A549 (cell line): ENCODE results near the gene DEAF1. TPM values are rescaled to one million over a fixed set of nuclear protein-coding genes. Genes with fewer than 3 reads are reported as not detected.

ENCODE experiments used
- ATAC-seq, 2 experiments: fragments of 200-7000 bp in 1 of 2; fragments of >200 bp in 1 of 2; cut with Nextera tagmentation in 1 of 2; cut with Tn5 transposase in 1 of 2; 3 replicates each; pipeline versions ENCODE4 v1.8.0 to v1.9.1; 2018 to 2020; ENCODE audit warnings: mild to moderate bottlenecking in 1 of 2, moderate library complexity in 1 of 2
- CTCF ChIA-PET: fragments of 300-600 bp; sonication (Branson Sonifier 250); formaldehyde crosslinking; extraction: SDS; loops from one replicate; lab custom pipeline; 2021; ENCODE audit warnings: antibody characterized with exemption, inconsistent platforms; lab: Yijun Ruan, JAX
- POLR2A ChIA-PET: fragments of 350-600 bp; formaldehyde crosslinking; extraction: SDS; loops from one replicate; lab custom pipeline; 2021; ENCODE audit warnings: antibody characterized with exemption, inconsistent platforms; lab: Yijun Ruan, JAX
- DNase-seq, 2 experiments: peaks; one replicate each; pipeline versions ENCODE4 v3.0.0 to v3.0.0-alpha.2; 2011 to 2016; ENCODE audit warnings: low read depth in 1 of 2, low spot score in 1 of 2
- FAIRE-seq: peaks from 2 replicates; lab custom pipeline; 2011; peaks lifted over from hg19 to GRCh38; lab: Jason Lieb, UNC
- H3K27ac ChIP-seq, 2 experiments: fragments of >200 bp; sonication (Bioruptor Twin); formaldehyde crosslinking; 3 replicates each; pipeline ENCODE4 v1.5.1; 2016 to 2017
- H3K4me1 ChIP-seq: fragments of >200 bp; sonication (Bioruptor Twin); formaldehyde crosslinking; 3 replicates; pipeline ENCODE4 v1.6.1; 2016
- H3K4me2 ChIP-seq: fragments of >200 bp; sonication (Bioruptor Twin); formaldehyde crosslinking; 3 replicates; pipeline ENCODE4 v1.6.1; 2016
- H3K4me3 ChIP-seq: fragments of >200 bp; sonication (Bioruptor Twin); formaldehyde crosslinking; 3 replicates; pipeline ENCODE4 v1.5.1; 2016
- H3K9me3 ChIP-seq: fragments of >200 bp; sonication (Bioruptor Twin); formaldehyde crosslinking; 3 replicates; pipeline ENCODE4 v1.6.1; 2016
- CHD2 ChIP-seq: fragments of 150-350 bp; IDR thresholded peaks from 2 replicates; pipeline ENCODE4 v1.6.1; 2014; ENCODE audit warnings: low read length; ENCODE audit not compliant: partially characterized antibody
- CHD4 ChIP-seq: fragments of 200-600 bp; sonication (generic); IDR thresholded peaks from 2 replicates; pipeline ENCODE4 v1.6.1; 2016; ENCODE audit warnings: antibody characterized with exemption, mild to moderate bottlenecking, borderline replicate concordance
- EP300 ChIP-seq, 2 experiments: fragments of >200 bp; sonication (Bioruptor Twin); formaldehyde crosslinking; IDR thresholded peaks; 2 replicates in 1 of 2; 3 replicates in 1 of 2; pipeline ENCODE4 v1.6.1; 2016 to 2017
- HOXA7 ChIP-seq: fragments of 250-450 bp; sonication (Bioruptor Pico); IDR thresholded peaks from 2 replicates; pipeline ENCODE4 v1.5.0; 2020; ENCODE audit warnings: mild to moderate bottlenecking, moderate library complexity
- HOXB13 ChIP-seq: fragments of 250-450 bp; sonication (Bioruptor Pico); IDR thresholded peaks from 2 replicates; pipeline ENCODE4 v1.5.0; 2020; ENCODE audit warnings: low read depth, mild to moderate bottlenecking, moderate library complexity
- HOXB5 ChIP-seq: fragments of 250-450 bp; sonication (Bioruptor Pico); IDR thresholded peaks from 2 replicates; pipeline ENCODE4 v1.5.0; 2020; ENCODE audit warnings: mild to moderate bottlenecking, moderate library complexity
- KDM5A ChIP-seq: fragments of 200-600 bp; sonication (generic); IDR thresholded peaks from 2 replicates; pipeline ENCODE4 v1.6.1; 2016; ENCODE audit warnings: antibody characterized with exemption, mild to moderate bottlenecking
- MAFK ChIP-seq: fragments of 450-650 bp; IDR thresholded peaks from 2 replicates; pipeline ENCODE4 v1.6.1; 2014; ENCODE audit not compliant: partially characterized antibody
- MAZ ChIP-seq: fragments of 150-350 bp; IDR thresholded peaks from 2 replicates; pipeline ENCODE4 v1.6.1; 2014; ENCODE audit warnings: antibody characterized with exemption, low read depth, low read length, borderline replicate concordance
- PHF8 ChIP-seq: fragments of 200-600 bp; sonication (generic); IDR thresholded peaks from 2 replicates; pipeline ENCODE4 v1.6.1; 2016; ENCODE audit warnings: low read depth, mild to moderate bottlenecking, antibody characterized with exemption, moderate library complexity, borderline replicate concordance
- POLR2AphosphoS2 ChIP-seq: conservative IDR thresholded peaks from 2 replicates; pipeline ENCODE4 v1.6.1; 2012; ENCODE audit warnings: low read length, improper control_type of control experiment, inconsistent platforms
- RCOR1 ChIP-seq: fragments of 150-350 bp; IDR thresholded peaks from 2 replicates; pipeline ENCODE4 v1.6.1; 2014; ENCODE audit warnings: antibody characterized with exemption, low read length, low read depth
- RFX5 ChIP-seq: fragments of 450-650 bp; IDR thresholded peaks from 2 replicates; pipeline ENCODE4 v1.7.1; 2014; ENCODE audit warnings: antibody characterized with exemption, mild to moderate bottlenecking, moderate library complexity
- SMC3 ChIP-seq: fragments of >200 bp; sonication (Bioruptor Twin); formaldehyde crosslinking; IDR thresholded peaks from 3 replicates; pipeline ENCODE4 v1.6.1; 2018; ENCODE audit warnings: inconsistent platforms
- SREBF2 ChIP-seq: fragments of 450-650 bp; IDR thresholded peaks from 2 replicates; pipeline ENCODE4 v1.6.1; 2014; ENCODE audit warnings: mild to moderate bottlenecking, moderate library complexity
- ZFP36 ChIP-seq: fragments of 450-650 bp; IDR thresholded peaks from 2 replicates; pipeline ENCODE4 v1.6.1; 2014; ENCODE audit warnings: borderline replicate concordance; ENCODE audit not compliant: partially characterized antibody
- ZNF302 ChIP-seq: fragments of 250-450 bp; sonication (Bioruptor Pico); IDR thresholded peaks from 2 replicates; pipeline ENCODE4 v1.9.0; 2021; ENCODE audit warnings: inconsistent platforms, mild to moderate bottlenecking, moderate library complexity
- ZSCAN20 ChIP-seq: fragments of 250-450 bp; sonication (Bioruptor Pico); IDR thresholded peaks from 2 replicates; pipeline ENCODE4 v1.8.0; 2022; ENCODE audit warnings: mild to moderate bottlenecking, moderate library complexity
- WGBS: methylation state at CpG from one replicate; pipeline ENCODE4 v1.1.6; 2017; ENCODE audit errors: missing lambda C conversion rate; 5-methylcytosine and 5-hydroxymethylcytosine counted together
- polyA plus RNA-seq, 4 experiments: library from polyadenylated mRNA; depleted of rRNA in 3 of 4; stranded (reverse); fragments of >200 nt; fragmentation: RNase III in 1 of 4; extraction: RNeasy Plus Mini Kit Qiagen cat#74134 plus additional on column Dnase treatment in 1 of 4; gene quantifications; 2 replicates in 3 of 4; 3 replicates in 1 of 4; pipeline ENCODE4 v1.2.3, GENCODE V29; 2011 to 2017
- TF ChIP-seq, protein P1 (sequence below): fragments of >200 bp; sonication (Bioruptor Twin); formaldehyde crosslinking; IDR thresholded peaks from 3 replicates; pipeline ENCODE4 v1.5.1; 2016
- TF ChIP-seq, protein P2 (sequence below): fragments of 200-600 bp; sonication (generic); IDR thresholded peaks from 2 replicates; pipeline ENCODE4 v1.6.1; 2016; ENCODE audit warnings: antibody characterized with exemption, mild to moderate bottlenecking, moderate library complexity
- TF ChIP-seq, protein P3 (sequence below): fragments of 250-450 bp; sonication (Bioruptor Pico); IDR thresholded peaks from 2 replicates; pipeline ENCODE4 v1.5.0; 2021; ENCODE audit warnings: mild to moderate bottlenecking, moderate library complexity, borderline replicate concordance
- TF ChIP-seq, protein P4 (sequence below): fragments of >200 bp; sonication (Bioruptor Twin); formaldehyde crosslinking; IDR thresholded peaks from 2 replicates; pipeline ENCODE4 v1.6.1; 2016
- TF ChIP-seq, protein P5 (sequence below): IDR thresholded peaks from 2 replicates; pipeline ENCODE4 v1.6.1; 2012; ENCODE audit warnings: low read depth, borderline replicate concordance

DEAF1 gene
- polyA plus RNA-seq, 2 of the 4 experiments (the other 2 are of a cell fraction) = 16.0 to 24.0 TPM

DNA sequence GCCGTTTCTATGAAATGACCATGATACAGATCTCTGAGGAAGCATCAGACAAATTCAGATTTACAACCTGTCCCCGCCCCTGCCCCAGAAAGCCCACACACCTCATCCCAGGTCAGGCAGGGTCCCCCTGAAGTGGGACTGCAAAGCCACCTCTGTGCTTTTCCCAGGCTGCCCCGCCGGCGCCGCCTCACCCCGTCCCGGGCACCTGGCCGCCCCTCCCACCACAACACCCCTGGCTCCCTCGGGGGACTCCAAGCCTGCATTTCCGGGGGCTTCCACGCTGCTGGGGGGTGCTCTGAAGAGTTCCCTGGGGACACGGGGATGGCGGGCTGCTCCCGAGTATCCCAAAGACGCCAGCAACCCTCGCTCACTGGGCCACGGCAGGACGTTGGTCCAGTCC lies 34.7 kb downstream of the DEAF1 start (continued):
- TF ChIP-seq MAZ = no peak
- TF ChIP-seq RFX5 = no peak

DNA sequence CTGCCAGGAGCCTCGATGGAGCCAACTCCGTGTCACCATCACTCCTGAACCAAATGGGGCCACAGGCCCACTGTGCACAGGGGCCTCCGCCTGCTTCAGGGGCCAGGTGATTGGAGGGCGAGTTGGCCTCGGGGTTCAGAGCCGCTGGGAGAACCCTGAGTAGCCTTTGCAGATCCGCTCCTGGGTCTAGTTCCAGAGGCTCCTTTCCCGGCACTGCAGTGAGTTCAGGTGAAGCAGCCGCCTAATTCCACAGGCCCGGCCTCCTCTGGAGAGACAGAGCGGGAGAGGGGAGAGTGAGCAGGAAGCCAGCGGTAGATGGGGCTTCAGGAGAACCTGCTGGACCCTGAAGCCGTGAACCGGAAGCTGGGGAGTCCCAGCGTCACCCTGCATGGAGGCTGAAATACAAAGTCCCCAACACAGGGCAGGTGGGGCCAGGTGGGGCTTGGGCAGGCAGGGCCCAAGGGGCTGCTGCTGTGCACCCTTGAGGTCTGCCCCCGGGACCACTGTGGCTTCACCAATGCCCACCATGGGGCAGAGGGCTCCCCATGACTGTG lies 35.4 kb downstream of the DEAF1 start:
- no peak for DNase-seq
- no peak for TF ChIP-seq KDM5A
- no peak for TF ChIP-seq CHD2
- no peak for TF ChIP-seq ZSCAN20
- TF ChIP-seq SMC3 = no peak
- TF ChIP-seq SREBF2 = no peak
- TF ChIP-seq POLR2AphosphoS2 = no peak
- TF ChIP-seq RCOR1 = no peak
- no peak for TF ChIP-seq ZFP36
- TF ChIP-seq, protein P1, sequence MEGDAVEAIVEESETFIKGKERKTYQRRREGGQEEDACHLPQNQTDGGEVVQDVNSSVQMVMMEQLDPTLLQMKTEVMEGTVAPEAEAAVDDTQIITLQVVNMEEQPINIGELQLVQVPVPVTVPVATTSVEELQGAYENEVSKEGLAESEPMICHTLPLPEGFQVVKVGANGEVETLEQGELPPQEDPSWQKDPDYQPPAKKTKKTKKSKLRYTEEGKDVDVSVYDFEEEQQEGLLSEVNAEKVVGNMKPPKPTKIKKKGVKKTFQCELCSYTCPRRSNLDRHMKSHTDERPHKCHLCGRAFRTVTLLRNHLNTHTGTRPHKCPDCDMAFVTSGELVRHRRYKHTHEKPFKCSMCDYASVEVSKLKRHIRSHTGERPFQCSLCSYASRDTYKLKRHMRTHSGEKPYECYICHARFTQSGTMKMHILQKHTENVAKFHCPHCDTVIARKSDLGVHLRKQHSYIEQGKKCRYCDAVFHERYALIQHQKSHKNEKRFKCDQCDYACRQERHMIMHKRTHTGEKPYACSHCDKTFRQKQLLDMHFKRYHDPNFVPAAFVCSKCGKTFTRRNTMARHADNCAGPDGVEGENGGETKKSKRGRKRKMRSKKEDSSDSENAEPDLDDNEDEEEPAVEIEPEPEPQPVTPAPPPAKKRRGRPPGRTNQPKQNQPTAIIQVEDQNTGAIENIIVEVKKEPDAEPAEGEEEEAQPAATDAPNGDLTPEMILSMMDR = no peak
- no peak for TF ChIP-seq HOXA7 (CRISPR knock-in tag)
- no peak for TF ChIP-seq EP300 (IDR thresholded peaks at IDR 0.05)
- no peak for TF ChIP-seq CHD4
- CTCF ChIA-PET = interaction anchor here (0.6 to 3.5 kb wide), 4 partner anchors 37 to 84 kb away, joined by 3 to 39 read pairs (median 16); partner anchors contain the start of gene TMEM80
- POLR2A ChIA-PET = no interaction called here
- no peak overlapping the region for H3K4me2 ChIP-seq
- no peak for FAIRE-seq
- H3K9me3 ChIP-seq = no peaks in the 10 kb centered on the region
- no peak overlapping the region for H3K27ac ChIP-seq
- H3K4me3 ChIP-seq = no peak overlapping the region
- WGBS = 88% methylated on average over 15 of the region's 16 CpGs
- peaks cover 14% of the 10 kb centered on the region for H3K4me1 ChIP-seq
- ATAC-seq = no peak

DNA sequence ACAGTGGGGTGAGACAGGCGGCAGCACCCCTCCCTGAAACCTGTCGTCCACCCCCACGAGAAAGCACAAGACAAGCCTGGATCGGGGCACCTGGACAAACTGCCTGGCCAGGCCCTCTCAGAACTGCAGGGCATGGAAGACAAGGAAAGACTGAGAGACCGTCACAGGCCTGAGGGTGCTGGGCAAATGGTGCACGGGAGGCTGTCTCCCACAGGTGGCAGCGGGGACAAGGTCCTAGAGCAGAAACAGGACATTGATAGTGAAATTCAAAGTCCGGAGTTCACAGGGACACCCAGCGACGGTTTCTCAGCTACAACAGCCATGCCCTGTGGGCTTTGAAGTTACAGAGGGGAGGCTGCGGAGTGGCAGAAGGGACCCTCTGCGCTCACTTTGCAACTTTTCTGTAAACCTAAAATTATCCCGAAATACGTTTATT lies 37.3 kb downstream of the DEAF1 start:
- CTCF ChIA-PET = interaction anchor here (1.2 to 3.7 kb wide), 4 partner anchors 11 to 103 kb away, joined by 3 to 10 read pairs (median 4); partner anchors contain the start of genes DEAF1 and TMEM80
- H3K27ac ChIP-seq = no peak overlapping the region
- FAIRE-seq (no peak), ATAC-seq (no peak), DNase-seq (no peak)
- 85% methylated on average over 14 of the region's 14 CpGs for WGBS
- H3K4me1 ChIP-seq = peaks cover 14% of the 10 kb centered on the region
- H3K4me3 ChIP-seq = no peak overlapping the region
- no peak overlapping the region for H3K4me2 ChIP-seq
- POLR2A ChIA-PET = interaction anchor here (1.3 kb wide), 1 partner anchor 49 kb away, joined by 3 read pairs; no protein-coding TSS in a partner anchor
- no peaks in the 10 kb centered on the region for H3K9me3 ChIP-seq
- no peak for TF ChIP-seq HOXB13 (CRISPR knock-in tag)
- TF ChIP-seq HOXB5 = no peak
- TF ChIP-seq, protein P2, sequence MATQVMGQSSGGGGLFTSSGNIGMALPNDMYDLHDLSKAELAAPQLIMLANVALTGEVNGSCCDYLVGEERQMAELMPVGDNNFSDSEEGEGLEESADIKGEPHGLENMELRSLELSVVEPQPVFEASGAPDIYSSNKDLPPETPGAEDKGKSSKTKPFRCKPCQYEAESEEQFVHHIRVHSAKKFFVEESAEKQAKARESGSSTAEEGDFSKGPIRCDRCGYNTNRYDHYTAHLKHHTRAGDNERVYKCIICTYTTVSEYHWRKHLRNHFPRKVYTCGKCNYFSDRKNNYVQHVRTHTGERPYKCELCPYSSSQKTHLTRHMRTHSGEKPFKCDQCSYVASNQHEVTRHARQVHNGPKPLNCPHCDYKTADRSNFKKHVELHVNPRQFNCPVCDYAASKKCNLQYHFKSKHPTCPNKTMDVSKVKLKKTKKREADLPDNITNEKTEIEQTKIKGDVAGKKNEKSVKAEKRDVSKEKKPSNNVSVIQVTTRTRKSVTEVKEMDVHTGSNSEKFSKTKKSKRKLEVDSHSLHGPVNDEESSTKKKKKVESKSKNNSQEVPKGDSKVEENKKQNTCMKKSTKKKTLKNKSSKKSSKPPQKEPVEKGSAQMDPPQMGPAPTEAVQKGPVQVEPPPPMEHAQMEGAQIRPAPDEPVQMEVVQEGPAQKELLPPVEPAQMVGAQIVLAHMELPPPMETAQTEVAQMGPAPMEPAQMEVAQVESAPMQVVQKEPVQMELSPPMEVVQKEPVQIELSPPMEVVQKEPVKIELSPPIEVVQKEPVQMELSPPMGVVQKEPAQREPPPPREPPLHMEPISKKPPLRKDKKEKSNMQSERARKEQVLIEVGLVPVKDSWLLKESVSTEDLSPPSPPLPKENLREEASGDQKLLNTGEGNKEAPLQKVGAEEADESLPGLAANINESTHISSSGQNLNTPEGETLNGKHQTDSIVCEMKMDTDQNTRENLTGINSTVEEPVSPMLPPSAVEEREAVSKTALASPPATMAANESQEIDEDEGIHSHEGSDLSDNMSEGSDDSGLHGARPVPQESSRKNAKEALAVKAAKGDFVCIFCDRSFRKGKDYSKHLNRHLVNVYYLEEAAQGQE = no peak
- TF ChIP-seq ZNF302 (CRISPR knock-in tag) = no peak
- TF ChIP-seq, protein P3, sequence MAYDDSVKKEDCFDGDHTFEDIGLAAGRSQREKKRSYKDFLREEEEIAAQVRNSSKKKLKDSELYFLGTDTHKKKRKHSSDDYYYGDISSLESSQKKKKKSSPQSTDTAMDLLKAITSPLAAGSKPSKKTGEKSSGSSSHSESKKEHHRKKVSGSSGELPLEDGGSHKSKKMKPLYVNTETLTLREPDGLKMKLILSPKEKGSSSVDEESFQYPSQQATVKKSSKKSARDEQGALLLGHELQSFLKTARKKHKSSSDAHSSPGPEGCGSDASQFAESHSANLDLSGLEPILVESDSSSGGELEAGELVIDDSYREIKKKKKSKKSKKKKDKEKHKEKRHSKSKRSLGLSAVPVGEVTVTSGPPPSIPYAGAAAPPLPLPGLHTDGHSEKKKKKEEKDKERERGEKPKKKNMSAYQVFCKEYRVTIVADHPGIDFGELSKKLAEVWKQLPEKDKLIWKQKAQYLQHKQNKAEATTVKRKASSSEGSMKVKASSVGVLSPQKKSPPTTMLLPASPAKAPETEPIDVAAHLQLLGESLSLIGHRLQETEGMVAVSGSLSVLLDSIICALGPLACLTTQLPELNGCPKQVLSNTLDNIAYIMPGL (CRISPR knock-in tag) = no peak
- TF ChIP-seq PHF8 = no peak
- TF ChIP-seq POLR2AphosphoS2 = no peak
- TF ChIP-seq, protein P4, sequence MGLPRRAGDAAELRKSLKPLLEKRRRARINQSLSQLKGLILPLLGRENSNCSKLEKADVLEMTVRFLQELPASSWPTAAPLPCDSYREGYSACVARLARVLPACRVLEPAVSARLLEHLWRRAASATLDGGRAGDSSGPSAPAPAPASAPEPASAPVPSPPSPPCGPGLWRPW = no peak
- no peak for TF ChIP-seq RFX5
- TF ChIP-seq, protein P5, sequence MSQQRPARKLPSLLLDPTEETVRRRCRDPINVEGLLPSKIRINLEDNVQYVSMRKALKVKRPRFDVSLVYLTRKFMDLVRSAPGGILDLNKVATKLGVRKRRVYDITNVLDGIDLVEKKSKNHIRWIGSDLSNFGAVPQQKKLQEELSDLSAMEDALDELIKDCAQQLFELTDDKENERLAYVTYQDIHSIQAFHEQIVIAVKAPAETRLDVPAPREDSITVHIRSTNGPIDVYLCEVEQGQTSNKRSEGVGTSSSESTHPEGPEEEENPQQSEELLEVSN = no peak
- no peak for TF ChIP-seq MAFK
- no peak for TF ChIP-seq EP300 (IDR thresholded peaks at IDR 0.05)
